ENCODE data around the gene CDH23.

Gene CDH23

GRCh38 chr10:71671994-71672946, 275.6 kb downstream of the CDH23 start:
- DNase-seq = no peak

GRCh38 chr10:71675295-71675970, 278.7 kb downstream of the CDH23 start:
- no peak for DNase-seq

- DNase-seq = no peak
These were observed 280.5 kb downstream of the CDH23 start for GRCh38 chr10:71677261-71677660.

GRCh38 chr10:71678057-71678805, 281.5 kb downstream of the CDH23 start:
- DNase-seq = no peak

GRCh38 chr10:71679425-71679824, 282.7 kb downstream of the CDH23 start:
- DNase-seq = no peak

GRCh38 chr10:71681977-71682376, 285.3 kb downstream of the CDH23 start:
- no peak for DNase-seq

GRCh38 chr10:71683301-71683700, 286.6 kb downstream of the CDH23 start:
- DNase-seq = no peak

GRCh38 chr10:71684356-71685173, 287.8 kb downstream of the CDH23 start:
- peak; percentile 17 for DNase-seq

- DNase-seq = peak; percentile 33
These were observed 289.0 kb downstream of the CDH23 start for GRCh38 chr10:71685554-71686232.

- DNase-seq = peak; percentile 85
These were observed 290.4 kb downstream of the CDH23 start for GRCh38 chr10:71687077-71687476.

- DNase-seq = no peak
These were observed 290.8 kb downstream of the CDH23 start for GRCh38 chr10:71687480-71687879.

- DNase-seq = no peak
These were observed 291.5 kb downstream of the CDH23 start for GRCh38 chr10:71688256-71688655.

GRCh38 chr10:71690094-71690720, 293.5 kb downstream of the CDH23 start:
- no peak for DNase-seq

- DNase-seq = no peak
These were observed 294.7 kb downstream of the CDH23 start for GRCh38 chr10:71691405-71691804.

- no peak for DNase-seq
These were observed 296.0 kb downstream of the CDH23 start for GRCh38 chr10:71692598-71693306.

GRCh38 chr10:71693377-71693776, 296.7 kb downstream of the CDH23 start:
- DNase-seq = peak; percentile 13

- no peak for DNase-seq
These were observed 297.4 kb downstream of the CDH23 start for GRCh38 chr10:71694039-71694501.

GRCh38 chr10:71694567-71694968, 297.8 kb downstream of the CDH23 start:
- no peak for DNase-seq

GRCh38 chr10:71695502-71696476, 299.1 kb downstream of the CDH23 start:
- DNase-seq = no peak
